HL-60 (cell line): ENCODE results near the gene THUMPD2.

Experiments
- DNase-seq, 2 experiments: peaks; one replicate each; pipeline ENCODE4 v3.0.0-alpha.2; 2010 to 2020; ENCODE audit warnings: low read depth in 1 of 2, low spot score in 1 of 2
- H3K27ac ChIP-seq: fragments of 250-450 bp; sonication (Bioruptor Pico); replicated peaks from 2 replicates; pipeline ENCODE4 v1.5.1; 2020; ENCODE audit warnings: mild to moderate bottlenecking, moderate library complexity
- H3K27me3 ChIP-seq: fragments of 250-450 bp; sonication (Bioruptor Pico); 2 replicates; pipeline ENCODE4 v1.5.1; 2021; ENCODE audit warnings: mild to moderate bottlenecking, moderate library complexity; ENCODE audit not compliant: insufficient read depth, poor library complexity, severe bottlenecking
- H3K4me3 ChIP-seq: replicated peaks from 2 replicates; pipeline ENCODE4 v1.5.1; 2011; ENCODE audit warnings: mild to moderate bottlenecking, control low read depth, low read length; ENCODE audit not compliant: insufficient read depth
- GABPA ChIP-seq: IDR thresholded peaks from 2 replicates; pipeline ENCODE4 v1.6.1; 2012; ENCODE audit warnings: low read depth
- POLR2AphosphoS5 ChIP-seq: IDR thresholded peaks from 2 replicates; pipeline ENCODE4 v1.6.1; 2012; ENCODE audit warnings: low read depth
- SPI1 ChIP-seq: IDR thresholded peaks from 2 replicates; pipeline ENCODE4 v1.6.1; 2012; ENCODE audit warnings: low read depth, mild to moderate bottlenecking, borderline replicate concordance
- TF ChIP-seq, protein P1 (sequence below): IDR thresholded peaks from 2 replicates; pipeline ENCODE4 v1.6.1; 2012; ENCODE audit warnings: low read depth; ENCODE audit not compliant: insufficient replicate concordance
- TF ChIP-seq, protein P2 (sequence below): IDR thresholded peaks from one replicate; pipeline ENCODE4 v1.5.1; 2011; ENCODE audit warnings: low read length, control low read depth, inconsistent platforms; ENCODE audit not compliant: insufficient read depth

THUMPD2 gene

DNA sequence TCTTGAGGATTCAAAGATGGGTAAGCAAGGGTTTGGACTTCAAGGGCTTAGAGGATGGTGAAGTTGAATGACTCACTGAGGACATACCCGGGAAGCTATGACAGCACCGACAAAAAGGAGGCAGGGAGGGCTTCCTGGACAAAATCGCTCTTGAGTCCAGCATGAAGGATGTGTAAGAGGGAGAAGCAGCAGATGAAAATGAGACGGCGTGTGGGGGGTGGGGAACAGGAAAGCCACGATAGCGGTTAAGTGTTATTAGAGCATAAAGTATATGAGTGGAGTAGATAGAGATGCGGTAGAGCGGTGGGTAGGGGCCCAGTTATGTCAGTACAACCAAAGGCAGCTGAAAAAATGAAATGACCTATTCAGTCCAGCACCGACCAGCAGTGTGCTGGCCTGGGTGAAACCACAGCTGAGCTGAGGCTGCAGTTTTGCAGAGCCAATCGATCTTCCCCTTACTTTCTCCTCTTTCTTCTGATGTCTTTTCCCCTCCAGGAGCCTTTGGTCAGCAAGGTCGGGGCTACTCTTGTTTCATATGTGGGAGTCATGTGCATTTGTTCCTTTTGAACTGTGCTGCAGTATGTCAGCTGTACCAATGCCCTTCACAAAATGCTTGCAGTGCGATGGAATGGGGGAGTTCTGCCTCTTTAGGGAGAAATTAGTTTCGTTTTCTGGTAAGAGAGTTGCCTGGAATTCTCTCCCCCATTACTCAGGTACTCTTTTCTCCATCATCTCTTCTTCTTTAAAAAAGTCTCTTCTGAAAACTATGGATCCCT lies 2.0 kb upstream of the THUMPD2 start:
- DNase-seq: peak in 1 of 2 experiments; percentile 18
- Histone ChIP-seq H3K27me3 (no peaks in the 10 kb centered on the region), H3K27ac (0 out of 2 replicates have a peak overlapping the region, but pooled peaks have one; percentile 8), H3K4me3 (peak overlapping the region; percentile 23)
- TF ChIP-seq, protein P1, sequence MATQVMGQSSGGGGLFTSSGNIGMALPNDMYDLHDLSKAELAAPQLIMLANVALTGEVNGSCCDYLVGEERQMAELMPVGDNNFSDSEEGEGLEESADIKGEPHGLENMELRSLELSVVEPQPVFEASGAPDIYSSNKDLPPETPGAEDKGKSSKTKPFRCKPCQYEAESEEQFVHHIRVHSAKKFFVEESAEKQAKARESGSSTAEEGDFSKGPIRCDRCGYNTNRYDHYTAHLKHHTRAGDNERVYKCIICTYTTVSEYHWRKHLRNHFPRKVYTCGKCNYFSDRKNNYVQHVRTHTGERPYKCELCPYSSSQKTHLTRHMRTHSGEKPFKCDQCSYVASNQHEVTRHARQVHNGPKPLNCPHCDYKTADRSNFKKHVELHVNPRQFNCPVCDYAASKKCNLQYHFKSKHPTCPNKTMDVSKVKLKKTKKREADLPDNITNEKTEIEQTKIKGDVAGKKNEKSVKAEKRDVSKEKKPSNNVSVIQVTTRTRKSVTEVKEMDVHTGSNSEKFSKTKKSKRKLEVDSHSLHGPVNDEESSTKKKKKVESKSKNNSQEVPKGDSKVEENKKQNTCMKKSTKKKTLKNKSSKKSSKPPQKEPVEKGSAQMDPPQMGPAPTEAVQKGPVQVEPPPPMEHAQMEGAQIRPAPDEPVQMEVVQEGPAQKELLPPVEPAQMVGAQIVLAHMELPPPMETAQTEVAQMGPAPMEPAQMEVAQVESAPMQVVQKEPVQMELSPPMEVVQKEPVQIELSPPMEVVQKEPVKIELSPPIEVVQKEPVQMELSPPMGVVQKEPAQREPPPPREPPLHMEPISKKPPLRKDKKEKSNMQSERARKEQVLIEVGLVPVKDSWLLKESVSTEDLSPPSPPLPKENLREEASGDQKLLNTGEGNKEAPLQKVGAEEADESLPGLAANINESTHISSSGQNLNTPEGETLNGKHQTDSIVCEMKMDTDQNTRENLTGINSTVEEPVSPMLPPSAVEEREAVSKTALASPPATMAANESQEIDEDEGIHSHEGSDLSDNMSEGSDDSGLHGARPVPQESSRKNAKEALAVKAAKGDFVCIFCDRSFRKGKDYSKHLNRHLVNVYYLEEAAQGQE: no peak
- TF ChIP-seq GABPA (no peak), POLR2AphosphoS5 (no peak), SPI1 (no peak)
- TF ChIP-seq, protein P2, sequence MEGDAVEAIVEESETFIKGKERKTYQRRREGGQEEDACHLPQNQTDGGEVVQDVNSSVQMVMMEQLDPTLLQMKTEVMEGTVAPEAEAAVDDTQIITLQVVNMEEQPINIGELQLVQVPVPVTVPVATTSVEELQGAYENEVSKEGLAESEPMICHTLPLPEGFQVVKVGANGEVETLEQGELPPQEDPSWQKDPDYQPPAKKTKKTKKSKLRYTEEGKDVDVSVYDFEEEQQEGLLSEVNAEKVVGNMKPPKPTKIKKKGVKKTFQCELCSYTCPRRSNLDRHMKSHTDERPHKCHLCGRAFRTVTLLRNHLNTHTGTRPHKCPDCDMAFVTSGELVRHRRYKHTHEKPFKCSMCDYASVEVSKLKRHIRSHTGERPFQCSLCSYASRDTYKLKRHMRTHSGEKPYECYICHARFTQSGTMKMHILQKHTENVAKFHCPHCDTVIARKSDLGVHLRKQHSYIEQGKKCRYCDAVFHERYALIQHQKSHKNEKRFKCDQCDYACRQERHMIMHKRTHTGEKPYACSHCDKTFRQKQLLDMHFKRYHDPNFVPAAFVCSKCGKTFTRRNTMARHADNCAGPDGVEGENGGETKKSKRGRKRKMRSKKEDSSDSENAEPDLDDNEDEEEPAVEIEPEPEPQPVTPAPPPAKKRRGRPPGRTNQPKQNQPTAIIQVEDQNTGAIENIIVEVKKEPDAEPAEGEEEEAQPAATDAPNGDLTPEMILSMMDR: no peak

DNA sequence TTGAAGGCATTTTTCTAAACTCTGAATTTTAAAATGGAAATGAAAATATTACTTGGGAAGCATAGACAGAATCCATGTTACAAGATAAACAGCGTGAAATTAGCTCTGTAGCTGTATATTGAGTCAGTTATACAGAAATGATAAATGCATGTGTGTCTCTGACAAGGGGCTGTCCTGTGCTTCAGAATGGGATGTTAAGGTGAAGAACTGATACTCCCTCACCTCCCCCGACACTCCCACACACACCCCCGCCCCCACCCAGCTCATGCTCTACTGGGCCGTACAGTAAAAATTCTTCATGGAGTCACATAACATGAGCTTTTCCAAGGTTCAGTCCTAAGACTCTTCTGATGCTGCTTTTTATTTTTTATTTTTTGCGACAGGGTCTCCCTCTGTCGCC lies 869 bp upstream of the THUMPD2 start:
- H3K27ac ChIP-seq: peak overlapping the region; percentile 96; the same call in 1 of the 2 replicates
- no peak overlapping the region for H3K4me3 ChIP-seq
- DNase-seq: no peak
- no peak for TF ChIP-seq POLR2AphosphoS5
- no peaks in the 10 kb centered on the region for H3K27me3 ChIP-seq

DNA sequence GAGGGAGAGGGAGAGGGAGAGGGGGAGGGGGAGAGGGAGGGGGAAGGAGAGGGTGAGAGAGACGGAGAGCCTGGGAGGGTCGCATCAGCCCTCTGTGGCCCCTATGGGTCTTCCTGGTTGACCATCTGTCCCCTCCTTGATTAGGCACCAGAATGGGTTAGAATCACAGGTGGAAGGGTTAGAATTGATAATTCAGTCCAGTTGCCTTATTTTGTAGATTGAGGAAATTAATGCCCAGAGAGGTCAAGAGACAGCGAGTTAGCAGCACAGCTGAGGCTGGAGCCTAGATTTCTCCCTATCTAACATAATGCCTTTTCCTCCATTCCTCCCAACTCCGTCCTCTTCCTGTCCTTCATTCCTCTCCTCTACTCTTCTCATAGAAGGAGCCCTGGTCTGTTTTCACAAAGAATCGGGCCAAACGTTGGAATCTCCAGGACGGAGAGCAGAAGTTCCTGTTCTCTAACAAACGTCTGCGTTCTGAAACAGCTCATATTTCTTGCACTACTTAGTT lies 338 bp upstream of the THUMPD2 start:
- H3K4me3 ChIP-seq: peak overlapping the region; percentile 74

More for the DNA sequence above, 338 bp upstream of the THUMPD2 start:
- H3K27ac ChIP-seq: peak overlapping the region; percentile 96
- TF ChIP-seq GABPA (no peak), SPI1 (no peak), POLR2AphosphoS5 (no peak)
- TF ChIP-seq, protein P1: no peak
- TF ChIP-seq, protein P2: no peak
- no peaks in the 10 kb centered on the region for H3K27me3 ChIP-seq
- no peak for DNase-seq
